Measurements from ENCODE around the gene TBL1X. TPM values are rescaled to one million over a fixed set of nuclear protein-coding genes. Genes with fewer than 3 reads are reported as not detected.

The TBL1X gene
- total RNA-seq, 4 donors from 2014 or later = 27.7 to 49.1 (median 39.6) TPM

GRCh38 chrX:9693307-9694001, 228.6 kb downstream of the TBL1X start:
- H3K36me3 ChIP-seq = peaks cover 0 to 58% of the 10 kb centered on the region in 2 donors
- no peak for ATAC-seq

GRCh38 chrX:9698576-9698975, 233.7 kb downstream of the TBL1X start:
- H3K9me3 ChIP-seq = no peaks in the 10 kb centered on the region
- H3K36me3 ChIP-seq = peaks cover 0 to 46% of the 10 kb centered on the region in 2 donors
- H3K4me3 ChIP-seq = no peak overlapping the region
- no peaks in the 10 kb centered on the region for H3K4me1 ChIP-seq
- TF ChIP-seq CTCF (IDR thresholded peaks at IDR 0.05) (no peak), EP300 (IDR thresholded peaks at IDR 0.05) (no peak), POLR2AphosphoS5 (IDR thresholded peaks at IDR 0.05) (no peak), POLR2A (IDR thresholded peaks at IDR 0.05) (no peak)
- no peak overlapping the region for H3K27ac ChIP-seq
- ATAC-seq = no peak
- WGBS, 2 donors (ENCODE audit: low coverage in 1 of 2) = 90 to 95% methylated on average over 4 to 6 of the region's 12 CpGs
- no peaks in the 10 kb centered on the region for H3K27me3 ChIP-seq

More at GRCh38 chrX:9693307-9694001, 228.6 kb downstream of the TBL1X start:
- no peak overlapping the region for H3K27ac ChIP-seq
- H3K27me3 ChIP-seq = no peaks in the 10 kb centered on the region
- WGBS, 2 donors (ENCODE audit: low coverage in 1 of 2) = 66 to 93% methylated on average over 2 to 3 of the region's 12 CpGs
- H3K4me3 ChIP-seq = no peak overlapping the region
- no peaks in the 10 kb centered on the region for H3K9me3 ChIP-seq
- no peak for TF ChIP-seq CTCF (IDR thresholded peaks at IDR 0.05)
- TF ChIP-seq POLR2A (IDR thresholded peaks at IDR 0.05) = no peak
- TF ChIP-seq EP300 (IDR thresholded peaks at IDR 0.05) = no peak
- TF ChIP-seq POLR2AphosphoS5 (IDR thresholded peaks at IDR 0.05) = no peak
- no peaks in the 10 kb centered on the region for H3K4me1 ChIP-seq

- no peak for ATAC-seq
- 80 to 90% methylated on average over 3 to 11 of the region's 15 CpGs for WGBS, 2 donors (ENCODE audit: low coverage in 1 of 2)
- H3K4me1 ChIP-seq = no peaks in the 10 kb centered on the region
- H3K27ac ChIP-seq = no peak overlapping the region
- H3K4me3 ChIP-seq = no peak overlapping the region
- peaks cover 0 to 50% of the 10 kb centered on the region in 2 donors for H3K36me3 ChIP-seq
- no peaks in the 10 kb centered on the region for H3K27me3 ChIP-seq
- H3K9me3 ChIP-seq = no peaks in the 10 kb centered on the region
- no peak for TF ChIP-seq EP300 (IDR thresholded peaks at IDR 0.05)
- TF ChIP-seq POLR2A (IDR thresholded peaks at IDR 0.05) = no peak
- no peak for TF ChIP-seq CTCF (IDR thresholded peaks at IDR 0.05)
- no peak for TF ChIP-seq POLR2AphosphoS5 (IDR thresholded peaks at IDR 0.05)
These were observed 235.7 kb downstream of the TBL1X start for GRCh38 chrX:9700555-9700954.

- TF ChIP-seq POLR2A (IDR thresholded peaks at IDR 0.05) = no peak
- TF ChIP-seq CTCF (IDR thresholded peaks at IDR 0.05) = no peak
- TF ChIP-seq POLR2AphosphoS5 (IDR thresholded peaks at IDR 0.05) = no peak
- TF ChIP-seq EP300 (IDR thresholded peaks at IDR 0.05) = no peak
- 93% methylated on average over 3 to 9 of the region's 12 CpGs for WGBS, 2 donors (ENCODE audit: low coverage in 1 of 2)
- Histone ChIP-seq H3K27me3 (no peaks in the 10 kb centered on the region), H3K4me3 (no peak overlapping the region), H3K9me3 (no peaks in the 10 kb centered on the region), H3K4me1 (no peaks in the 10 kb centered on the region), H3K36me3 (peaks cover 0 to 58% of the 10 kb centered on the region in 2 donors), H3K27ac (no peak overlapping the region)
- ATAC-seq = no peak
These were observed 236.9 kb downstream of the TBL1X start for GRCh38 chrX:9701790-9702189.

GRCh38 chrX:9703406-9703805, 238.5 kb downstream of the TBL1X start:
- Histone ChIP-seq H3K4me1 (no peaks in the 10 kb centered on the region), H3K27ac (no peak overlapping the region), H3K27me3 (no peaks in the 10 kb centered on the region), H3K4me3 (no peak overlapping the region), H3K9me3 (no peaks in the 10 kb centered on the region), H3K36me3 (peaks cover 0 to 45% of the 10 kb centered on the region in 2 donors)
- no peak for TF ChIP-seq CTCF (IDR thresholded peaks at IDR 0.05)
- WGBS, 2 donors (ENCODE audit: low coverage in 1 of 2) = 95% methylated on average over 3 of the region's 14 CpGs; no CpG with 5 or more reads in 1 of the 2 donors
- no peak for ATAC-seq
